ENCODE data around the gene TTC7B. TPM values are rescaled to one million over a fixed set of nuclear protein-coding genes. Genes with fewer than 3 reads are reported as not detected.

The TTC7B gene
- total RNA-seq, 1 experiment from 2014 or later = 70.6 TPM

- no peak for ATAC-seq
- no TSS peak for BruUV-seq (replicated peaks)
- intact Hi-C loops (cut with micrococcal nuclease) = no loop called here
- Histone ChIP-seq H3K27ac (ENCODE audit: low read depth, low read length) (no peak overlapping the region), H3K36me3 (ENCODE audit: control insufficient read depth in 1 of 2, insufficient read depth in 2 of 2, low read length in 2 of 2) (no peaks in the 10 kb centered on the region), H3K27me3 (ENCODE audit: insufficient read depth, low read length) (no peaks in the 10 kb centered on the region), H4K20me1 (ENCODE audit: insufficient read depth) (no peaks in the 10 kb centered on the region), H3K4me2 (ENCODE audit: low read length) (no peak overlapping the region), H3K9me3 (ENCODE audit: control insufficient read depth in 1 of 2, insufficient read depth in 1 of 2, low read depth in 1 of 2, low read length in 2 of 2) (no peaks in the 10 kb centered on the region), H3K4me3 (replicated peaks in 1 of 2; ENCODE audit: low read depth in 1 of 2, low read length in 2 of 2) (no peak overlapping the region), H3K9ac (ENCODE audit: low read length) (no peak overlapping the region), H3K4me1 (ENCODE audit: control insufficient read depth in 1 of 2, insufficient read depth in 2 of 2, low read length in 2 of 2) (no peaks in the 10 kb centered on the region), H3K79me2 (ENCODE audit: insufficient read depth, low read length) (no peaks in the 10 kb centered on the region), H2AFZ (ENCODE audit: low read depth, low read length, poor library complexity, severe bottlenecking) (no peak overlapping the region), H3K9me2 (ENCODE audit: insufficient read depth) (no peaks in the 10 kb centered on the region)
- DNase-seq (ENCODE audit: low read depth, low spot score) = no peak
- POLR2A ChIA-PET = no interaction called here
- no peak for TF ChIP-seq ZNF274 (IDR thresholded peaks at IDR 0.05; ENCODE audit: low read depth, low read length)
- TF ChIP-seq POLR2A (IDR thresholded peaks at IDR 0.05; ENCODE audit: borderline replicate concordance, extremely low read depth, insufficient read depth, insufficient read length) = no peak
- no peak for TF ChIP-seq REST (IDR thresholded peaks at IDR 0.05; ENCODE audit: low read depth)
- TF ChIP-seq, protein P1, sequence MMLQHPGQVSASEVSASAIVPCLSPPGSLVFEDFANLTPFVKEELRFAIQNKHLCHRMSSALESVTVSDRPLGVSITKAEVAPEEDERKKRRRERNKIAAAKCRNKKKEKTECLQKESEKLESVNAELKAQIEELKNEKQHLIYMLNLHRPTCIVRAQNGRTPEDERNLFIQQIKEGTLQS (IDR thresholded peaks at IDR 0.05) = no peak
- TF ChIP-seq SRF (IDR thresholded peaks at IDR 0.05; ENCODE audit: low read depth) = no peak
- no peak for TF ChIP-seq FOSL1 (IDR thresholded peaks at IDR 0.05; ENCODE audit: low read depth)
- TF ChIP-seq YY1 (IDR thresholded peaks at IDR 0.05; ENCODE audit: extremely low read depth, insufficient replicate concordance, low read depth, low read length) = no peak
- TF ChIP-seq SIN3A (IDR thresholded peaks at IDR 0.05; ENCODE audit: low read depth) = no peak
- TF ChIP-seq, protein P2, sequence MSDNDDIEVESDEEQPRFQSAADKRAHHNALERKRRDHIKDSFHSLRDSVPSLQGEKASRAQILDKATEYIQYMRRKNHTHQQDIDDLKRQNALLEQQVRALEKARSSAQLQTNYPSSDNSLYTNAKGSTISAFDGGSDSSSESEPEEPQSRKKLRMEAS (IDR thresholded peaks at IDR 0.05) = no peak
- TF ChIP-seq JUND (IDR thresholded peaks at IDR 0.05) = no peak
- no peak for TF ChIP-seq RAD21 (IDR thresholded peaks at IDR 0.05; ENCODE audit: low read depth)
- no peak for TF ChIP-seq ZBTB33 (IDR thresholded peaks at IDR 0.05; ENCODE audit: extremely low read depth, insufficient replicate concordance, low read length)
- TF ChIP-seq TCF7L2 (IDR thresholded peaks at IDR 0.05; ENCODE audit: borderline replicate concordance, extremely low read depth, insufficient read depth, insufficient read length) = no peak
- no peak for TF ChIP-seq CBX3 (IDR thresholded peaks at IDR 0.05; ENCODE audit: low read depth)
- CTCF ChIA-PET = no interaction called here
- RAD21 ChIA-PET (ENCODE audit: low non-redundant PET in 1 of 2, low total read pairs in 2 of 2, uncharacterized antibody in 2 of 2, unreplicated experiment in 2 of 2) = no interaction called here
These were observed 251.7 kb downstream of the TTC7B start for GRCh38 chr14:90564496-90564895.
